ENCODE measurements around the gene TAF9B.
"Not testable (repeated sequence)": the region's sequence is repeated elsewhere in the genome, so short reads cannot be mapped to it uniquely, and the experiment has no call there.

DNA sequence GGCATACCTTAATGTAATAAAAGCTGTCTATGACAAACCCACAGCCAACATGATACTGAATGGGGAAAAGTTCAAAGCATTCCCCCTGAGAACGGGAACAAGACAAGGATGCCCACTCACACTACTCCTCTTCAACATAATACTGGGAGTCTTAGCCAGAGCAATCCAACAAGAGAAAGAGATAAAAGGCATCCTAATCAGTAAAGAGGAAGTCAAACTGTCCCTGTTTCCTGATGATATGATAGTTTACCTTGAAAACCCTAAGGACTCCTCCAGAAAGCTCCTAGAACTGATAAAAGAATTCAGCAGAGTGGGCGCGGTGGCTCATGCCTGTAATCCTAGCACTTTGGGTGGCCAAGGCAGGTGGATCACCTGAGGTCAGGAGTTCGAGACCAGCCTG lies 23.7 kb upstream of the TAF9B start:
- TF ChIP-seq, protein P1, sequence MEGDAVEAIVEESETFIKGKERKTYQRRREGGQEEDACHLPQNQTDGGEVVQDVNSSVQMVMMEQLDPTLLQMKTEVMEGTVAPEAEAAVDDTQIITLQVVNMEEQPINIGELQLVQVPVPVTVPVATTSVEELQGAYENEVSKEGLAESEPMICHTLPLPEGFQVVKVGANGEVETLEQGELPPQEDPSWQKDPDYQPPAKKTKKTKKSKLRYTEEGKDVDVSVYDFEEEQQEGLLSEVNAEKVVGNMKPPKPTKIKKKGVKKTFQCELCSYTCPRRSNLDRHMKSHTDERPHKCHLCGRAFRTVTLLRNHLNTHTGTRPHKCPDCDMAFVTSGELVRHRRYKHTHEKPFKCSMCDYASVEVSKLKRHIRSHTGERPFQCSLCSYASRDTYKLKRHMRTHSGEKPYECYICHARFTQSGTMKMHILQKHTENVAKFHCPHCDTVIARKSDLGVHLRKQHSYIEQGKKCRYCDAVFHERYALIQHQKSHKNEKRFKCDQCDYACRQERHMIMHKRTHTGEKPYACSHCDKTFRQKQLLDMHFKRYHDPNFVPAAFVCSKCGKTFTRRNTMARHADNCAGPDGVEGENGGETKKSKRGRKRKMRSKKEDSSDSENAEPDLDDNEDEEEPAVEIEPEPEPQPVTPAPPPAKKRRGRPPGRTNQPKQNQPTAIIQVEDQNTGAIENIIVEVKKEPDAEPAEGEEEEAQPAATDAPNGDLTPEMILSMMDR (IDR thresholded peaks at IDR 0.05) = not testable (repeated sequence)
- TF ChIP-seq POLR2A (IDR thresholded peaks at IDR 0.05) = not testable (repeated sequence)

All from adrenal gland (tissue), 5 donors.